Psoas muscle (tissue), 8 donors: ENCODE data around the gene ANXA11. TPM values are rescaled to one million over a fixed set of nuclear protein-coding genes. Genes with fewer than 3 reads are reported as not detected.

Experiments used
- ATAC-seq, 4 donors: fragments of 200-7000 bp; cut with Tn5 transposase; one replicate each; pipeline ENCODE4 v1.9.1; 2020; ENCODE audit warnings: moderate library complexity in 3 of 4, mild to moderate bottlenecking in 2 of 4
- DNase-seq, 2 donors: peaks; one replicate each; pipeline ENCODE4 v3.0.0-alpha.2; 2020
- H3K27ac ChIP-seq: fragments of 200-600 bp; one replicate; pipeline ENCODE4 v1.8.0; 2022
- H3K27me3 ChIP-seq, 3 donors: fragments of 200-600 bp in 1 of 3; one replicate each; pipeline versions ENCODE4 v1.6.1 to v1.8.0; 2013 to 2022; ENCODE audit warnings: low read length in 2 of 3, mild to moderate bottlenecking in 2 of 3, moderate library complexity in 1 of 3; ENCODE audit not compliant: insufficient read depth in 3 of 3
- H3K36me3 ChIP-seq, 2 donors: fragments of 200-600 bp in 1 of 2; one replicate each; pipeline versions ENCODE4 v1.6.1 to v1.8.0; 2013 to 2022; ENCODE audit warnings: low read depth in 1 of 2, mild to moderate bottlenecking in 1 of 2, moderate library complexity in 1 of 2; ENCODE audit not compliant: insufficient read depth in 1 of 2
- H3K4me1 ChIP-seq: fragments of 200-600 bp; one replicate; pipeline ENCODE4 v1.8.0; 2022
- H3K4me3 ChIP-seq: fragments of 200-600 bp; one replicate; pipeline ENCODE4 v1.8.0; 2022; ENCODE audit warnings: mild to moderate bottlenecking
- H3K9me3 ChIP-seq: fragments of 200-600 bp; one replicate; pipeline ENCODE4 v1.8.0; 2022
- WGBS, 3 donors: extraction: QIAGEN DNeasy Blood & Tissue Kit; methylation state at CpG; one replicate each; pipeline versions ENCODE4 v1.1.6 to v1.1.7; 2013; 5-methylcytosine and 5-hydroxymethylcytosine counted together
- intact Hi-C, 2 donors: fragments of 100-400 bp; cut with DNase I; formaldehyde crosslinking; loops; one replicate each; pipeline versions ENCODE4 v1.11.0 to v1.14.2; 2022
- polyA plus RNA-seq, 3 donors: library from polyadenylated mRNA; stranded (reverse); fragments of 200-250 nt; gene quantifications; one replicate each; pipeline ENCODE4 v1.2.3, GENCODE V29; 2013
- total RNA-seq, 4 donors: library from RNA; stranded (reverse); fragmentation: NEBNext Ultra II Directional in 2 of 4; extraction: Animal tissue kit (Norgen Biotek cat#: 25700) in 2 of 4; gene quantifications; one replicate each; pipeline versions ENCODE4 v1.2.1 to v1.2.4, GENCODE V29; 2021 to 2023
- TF ChIP-seq, protein P1 (sequence below): fragments of 200-600 bp; IDR thresholded peaks from one replicate; pipeline ENCODE4 v1.8.0; 2022; ENCODE audit warnings: antibody characterized with exemption
- donor health status: healthy with polysubstance abuse.
- donor health status: DM: no; HTN: no; CAD: no; lungs with moderate emphysema.
- donor health status: Bipolar disorder and iron deficiency.
- donor health status: healthy.
- donor health status: DM: yes; HTN: yes; CAD: no.
- donor health status: DM: no; HTN: no; CAD: no.
- donor health status: DM: no; HTN: no; CAD: no.
- donor health status: DM: yes; HTN: yes; CAD: no.

The ANXA11 gene
- total and polyA plus RNA-seq, 7 donors = 112 to 389 (median 164) TPM

DNA sequence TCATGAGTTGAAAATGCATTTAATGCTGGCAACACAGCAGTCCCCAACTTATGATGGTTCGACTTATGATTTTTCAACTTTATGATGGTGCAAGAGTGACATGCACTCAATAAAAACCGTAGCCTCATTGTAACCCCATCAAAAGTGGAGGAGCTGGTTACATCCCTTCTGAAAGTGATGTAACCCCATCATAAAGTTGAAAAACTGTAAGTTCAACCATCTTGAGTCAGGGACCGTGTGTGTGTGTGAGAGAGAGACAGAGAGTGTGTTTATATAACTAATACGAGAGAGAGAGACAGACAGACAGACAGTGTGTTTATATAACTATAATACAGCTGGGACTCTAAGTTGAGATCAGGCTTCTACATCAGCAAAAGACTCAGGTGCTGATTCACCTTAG is 21.0 kb downstream of the ANXA11 start:
- Histone ChIP-seq H3K4me1 (peaks cover 77% of the 10 kb centered on the region), H3K27ac (no peak overlapping the region), H3K4me3 (no peak overlapping the region), H3K36me3 (peaks cover 0 to 10% of the 10 kb centered on the region in 2 donors), H3K9me3 (no peaks in the 10 kb centered on the region), H3K27me3 (no peaks in the 10 kb centered on the region)
- WGBS, 3 donors = 67 to 92% (median 81%) methylated on average over 4 of the region's 4 CpGs
- DNase-seq (no peak), ATAC-seq (no peak)
- TF ChIP-seq, protein P1, sequence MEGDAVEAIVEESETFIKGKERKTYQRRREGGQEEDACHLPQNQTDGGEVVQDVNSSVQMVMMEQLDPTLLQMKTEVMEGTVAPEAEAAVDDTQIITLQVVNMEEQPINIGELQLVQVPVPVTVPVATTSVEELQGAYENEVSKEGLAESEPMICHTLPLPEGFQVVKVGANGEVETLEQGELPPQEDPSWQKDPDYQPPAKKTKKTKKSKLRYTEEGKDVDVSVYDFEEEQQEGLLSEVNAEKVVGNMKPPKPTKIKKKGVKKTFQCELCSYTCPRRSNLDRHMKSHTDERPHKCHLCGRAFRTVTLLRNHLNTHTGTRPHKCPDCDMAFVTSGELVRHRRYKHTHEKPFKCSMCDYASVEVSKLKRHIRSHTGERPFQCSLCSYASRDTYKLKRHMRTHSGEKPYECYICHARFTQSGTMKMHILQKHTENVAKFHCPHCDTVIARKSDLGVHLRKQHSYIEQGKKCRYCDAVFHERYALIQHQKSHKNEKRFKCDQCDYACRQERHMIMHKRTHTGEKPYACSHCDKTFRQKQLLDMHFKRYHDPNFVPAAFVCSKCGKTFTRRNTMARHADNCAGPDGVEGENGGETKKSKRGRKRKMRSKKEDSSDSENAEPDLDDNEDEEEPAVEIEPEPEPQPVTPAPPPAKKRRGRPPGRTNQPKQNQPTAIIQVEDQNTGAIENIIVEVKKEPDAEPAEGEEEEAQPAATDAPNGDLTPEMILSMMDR = no peak
- intact Hi-C loops = no loop called here

DNA sequence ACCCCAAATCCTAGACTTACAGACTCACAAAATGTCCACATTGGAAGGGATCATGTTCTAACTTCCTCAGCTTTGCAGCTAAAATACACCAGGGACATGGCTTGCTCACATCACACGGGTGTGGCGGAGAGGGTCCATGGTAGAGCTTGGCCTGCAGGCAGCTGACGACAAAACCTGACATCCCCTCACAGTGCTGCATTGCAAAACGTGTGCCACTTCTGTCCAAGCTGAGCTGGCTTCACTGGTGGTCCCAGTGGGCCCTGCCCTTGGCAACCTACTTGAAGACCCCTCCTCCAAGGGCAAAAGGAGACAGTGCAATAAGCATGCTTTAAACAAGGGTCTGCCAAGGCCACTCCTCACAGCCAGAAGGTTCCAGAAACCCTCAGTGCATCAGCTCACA is 21.9 kb downstream of the ANXA11 start:
- ATAC-seq (no peak), DNase-seq (peak in 1 of 2 donors; percentile 20)
- Histone ChIP-seq H3K27ac (no peak overlapping the region), H3K4me1 (peaks cover 77% of the 10 kb centered on the region), H3K36me3 (peaks cover 0 to 10% of the 10 kb centered on the region in 2 donors), H3K27me3 (no peaks in the 10 kb centered on the region), H3K4me3 (no peak overlapping the region), H3K9me3 (no peaks in the 10 kb centered on the region)
- TF ChIP-seq, protein P1 = no peak
- 62 to 70% (median 69%) methylated on average over 4 of the region's 4 CpGs for WGBS, 3 donors
- intact Hi-C loops = no loop called here

DNA sequence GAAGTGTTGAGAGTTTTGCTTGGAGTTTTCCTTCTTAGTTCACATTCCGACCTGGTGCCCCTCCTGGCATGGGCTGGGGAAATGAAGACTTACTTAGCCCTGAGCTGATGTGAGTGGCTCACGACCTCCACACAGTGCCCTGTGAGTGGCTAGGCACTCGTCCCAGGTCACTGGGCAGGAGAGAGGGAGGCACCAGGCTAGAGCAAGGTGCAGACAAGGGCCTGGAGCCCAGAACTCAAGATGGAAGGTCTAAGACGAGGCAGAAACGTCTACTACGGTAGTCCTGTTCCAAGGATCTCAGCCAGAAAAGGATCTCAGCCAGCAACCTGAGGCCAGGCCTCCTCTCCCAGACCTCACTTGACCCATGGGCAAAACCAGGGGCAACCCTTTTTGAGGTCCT is 22.4 kb downstream of the ANXA11 start:
- Histone ChIP-seq H3K4me3 (no peak overlapping the region), H3K27ac (no peak overlapping the region), H3K36me3 (peaks cover 0 to 10% of the 10 kb centered on the region in 2 donors), H3K9me3 (no peaks in the 10 kb centered on the region), H3K4me1 (peaks cover 75% of the 10 kb centered on the region), H3K27me3 (no peaks in the 10 kb centered on the region)
- DNase-seq (no peak), ATAC-seq (peak in 1 of 4 donors; percentile 18)
- TF ChIP-seq, protein P1 = no peak
- intact Hi-C loops = no loop called here
- 28 to 52% (median 33%) methylated on average over 6 of the region's 6 CpGs for whole genome bisulfite sequencing, 3 donors

DNA sequence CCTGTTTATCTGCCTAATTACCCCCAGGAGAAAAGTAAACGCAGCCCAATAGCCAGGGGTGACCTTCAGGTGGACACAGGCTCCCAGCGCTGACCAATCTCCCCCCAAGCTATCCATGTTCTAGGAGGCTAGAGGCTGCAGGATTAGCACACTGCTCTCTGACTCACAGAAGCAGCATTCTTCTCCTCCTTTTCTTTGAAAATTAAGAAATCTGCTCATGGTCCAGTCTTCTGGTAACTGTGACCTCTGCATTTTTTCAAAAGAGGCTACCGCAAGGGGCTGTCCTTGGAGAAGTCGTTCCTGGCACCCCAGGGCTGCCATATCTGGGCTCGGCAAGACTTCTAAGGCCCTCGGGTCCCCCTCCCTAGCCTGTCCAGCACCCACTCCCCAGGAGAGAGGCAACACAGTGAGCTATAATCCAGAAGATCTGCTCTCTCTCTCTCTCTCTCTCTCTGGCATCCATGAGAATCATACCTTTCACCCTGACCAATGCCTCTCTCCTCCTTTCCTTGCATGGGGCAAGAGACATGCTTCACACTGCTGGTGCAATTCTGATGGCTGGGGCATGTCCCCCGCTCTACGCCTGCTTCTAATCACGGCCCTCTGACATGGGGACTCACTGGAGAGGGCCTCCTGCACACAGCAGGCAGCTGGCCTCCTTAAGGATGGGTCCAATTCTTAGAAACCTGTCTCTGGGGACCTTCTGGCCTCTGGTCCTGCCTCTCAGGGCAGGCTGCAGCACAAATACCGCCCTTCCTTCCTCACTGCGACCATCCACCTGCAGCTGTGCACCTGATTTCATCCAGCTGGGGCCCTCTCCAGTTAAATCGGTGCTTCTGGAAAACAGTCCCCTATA is 27.3 kb downstream of the ANXA11 start:
- ATAC-seq = peak in 1 of 4 donors; percentile 34
- Histone ChIP-seq H3K4me1 (peaks cover 68% of the 10 kb centered on the region), H3K4me3 (no peak overlapping the region), H3K27me3 (no peaks in the 10 kb centered on the region), H3K27ac (no peak overlapping the region), H3K36me3 (peaks cover 0 to 10% of the 10 kb centered on the region in 2 donors), H3K9me3 (no peaks in the 10 kb centered on the region)
- intact Hi-C loops = no loop called here
- TF ChIP-seq, protein P1 = no peak
- no peak for DNase-seq
- WGBS, 3 donors = 69 to 77% (median 70%) methylated on average over 12 of the region's 12 CpGs
